NCI-H2081 (cell line): ENCODE data around the gene ZNF789.
"Not testable (repeated sequence)": the region's sequence is repeated elsewhere in the genome, so short reads cannot be mapped to it uniquely, and the experiment has no call there.

Experiments
- DNase-seq, 2 experiments: peaks; one replicate each; lab custom pipeline; 2025; lab: John Stamatoyannopoulos, UW

Gene ZNF789

GRCh38 chr7:99472561-99473314, at the start of gene ZNF789:
TSS of gene ZNF789 (plus strand) at chr7:99472890. CDS start at chr7:99476457, 3,567 bp downstream.
- DNase-seq = peak; percentile 98 to 99

GRCh38 chr7:99424932-99425730, 47.6 kb upstream of the ZNF789 start:
- no peak for DNase-seq

GRCh38 chr7:99428972-99429566, 43.6 kb upstream of the ZNF789 start:
- DNase-seq = peak in 1 of 2 experiments; percentile 22

GRCh38 chr7:99429756-99430155, 42.9 kb upstream of the ZNF789 start:
- DNase-seq = no peak

- not testable (repeated sequence) for DNase-seq
These were observed 40.7 kb upstream of the ZNF789 start for GRCh38 chr7:99431756-99432540.

- DNase-seq = no peak
These were observed 39.5 kb upstream of the ZNF789 start for GRCh38 chr7:99433158-99433557.

- no peak for DNase-seq
These were observed 34.6 kb upstream of the ZNF789 start for GRCh38 chr7:99437946-99438572.

GRCh38 chr7:99438573-99439480, 33.9 kb upstream of the ZNF789 start, which contains the start of the genes CPSF4 and PTCD1:
TSS of gene CPSF4 (plus strand) at chr7:99438943. CDS start at chr7:99439083, 140 bp downstream.
TSS of gene PTCD1 (minus strand) at chr7:99438798. CDS start at chr7:99435242, 3,556 bp downstream.
- peak; percentile 96 to 97 for DNase-seq

GRCh38 chr7:99440195-99440594, 32.5 kb upstream of the ZNF789 start:
- DNase-seq = no peak

GRCh38 chr7:99446096-99446495, 26.6 kb upstream of the ZNF789 start:
- no peak for DNase-seq

GRCh38 chr7:99447943-99448342, 24.7 kb upstream of the ZNF789 start:
- DNase-seq = no peak

- no peak for DNase-seq
These were observed 23.8 kb upstream of the ZNF789 start for GRCh38 chr7:99448855-99449254.

- DNase-seq = no peak
These were observed 23.4 kb upstream of the ZNF789 start for GRCh38 chr7:99449326-99449725.

GRCh38 chr7:99451936-99452335, 20.8 kb upstream of the ZNF789 start:
- DNase-seq = no peak

GRCh38 chr7:99452541-99452940, 20.1 kb upstream of the ZNF789 start:
- DNase-seq = no peak

- DNase-seq = no peak
These were observed 19.6 kb upstream of the ZNF789 start for GRCh38 chr7:99453105-99453504.

GRCh38 chr7:99455874-99456273, 16.8 kb upstream of the ZNF789 start:
- DNase-seq = no peak

GRCh38 chr7:99456288-99456687, 16.4 kb upstream of the ZNF789 start:
- no peak for DNase-seq

GRCh38 chr7:99457050-99457649, 15.5 kb upstream of the ZNF789 start:
- DNase-seq = no peak
